Duodenal mucosa (tissue), 2 donors: ENCODE data around the gene POC1A.

Source experiments
- H3K27ac ChIP-seq: one replicate; pipeline ENCODE4 v1.7.0; 2013; ENCODE audit warnings: low read depth, low read length
- H3K27me3 ChIP-seq, 2 donors: one replicate each; pipeline ENCODE4 v1.7.0; 2013; ENCODE audit warnings: low read length in 2 of 2, control low read depth in 1 of 2; ENCODE audit not compliant: insufficient read depth in 2 of 2, control insufficient read depth in 1 of 2
- H3K36me3 ChIP-seq, 2 donors: one replicate each; pipeline ENCODE4 v1.7.0; 2013; ENCODE audit warnings: low read length in 2 of 2, control low read depth in 1 of 2; ENCODE audit not compliant: insufficient read depth in 2 of 2, control insufficient read depth in 1 of 2
- H3K4me1 ChIP-seq, 2 donors: one replicate each; pipeline ENCODE4 v1.7.0; 2013; ENCODE audit warnings: low read length in 2 of 2, control low read depth in 1 of 2; ENCODE audit not compliant: insufficient read depth in 2 of 2, control insufficient read depth in 1 of 2
- H3K4me3 ChIP-seq, 2 donors: one replicate each; pipeline ENCODE4 v1.7.0; 2013; ENCODE audit warnings: low read length in 2 of 2, low read depth in 1 of 2
- H3K9ac ChIP-seq, 2 donors: one replicate each; pipeline ENCODE4 v1.7.0; 2013; ENCODE audit warnings: low read length in 2 of 2, low read depth in 1 of 2
- H3K9me3 ChIP-seq, 2 donors: one replicate each; pipeline ENCODE4 v1.7.0; 2013; ENCODE audit warnings: low read length in 2 of 2, control low read depth in 1 of 2; ENCODE audit not compliant: control insufficient read depth in 1 of 2

POC1A gene

GRCh38 chr3:52088445-52089367 lies 65.5 kb downstream of the POC1A start:
- Histone ChIP-seq H3K4me3 (no peak overlapping the region), H3K9me3 (no peaks in the 10 kb centered on the region), H3K27me3 (no peaks in the 10 kb centered on the region), H3K27ac (no peak overlapping the region), H3K9ac (no peak overlapping the region), H3K4me1 (peaks cover 0 to 5% of the 10 kb centered on the region in 2 donors), H3K36me3 (peaks cover 0 to 3% of the 10 kb centered on the region in 2 donors)

GRCh38 chr3:52087731-52088130 lies 66.5 kb downstream of the POC1A start:
- Histone ChIP-seq H3K27ac (no peak overlapping the region), H3K4me3 (no peak overlapping the region), H3K36me3 (peaks cover 0 to 3% of the 10 kb centered on the region in 2 donors), H3K27me3 (no peaks in the 10 kb centered on the region), H3K9me3 (no peaks in the 10 kb centered on the region), H3K9ac (no peak overlapping the region), H3K4me1 (peaks cover 0 to 5% of the 10 kb centered on the region in 2 donors)

- H3K4me3 ChIP-seq: no peak overlapping the region
- H3K4me1 ChIP-seq: peaks cover 0 to 5% of the 10 kb centered on the region in 2 donors
- no peaks in the 10 kb centered on the region for H3K27me3 ChIP-seq
- H3K27ac ChIP-seq: no peak overlapping the region
- peaks cover 0 to 3% of the 10 kb centered on the region in 2 donors for H3K36me3 ChIP-seq
- no peak overlapping the region for H3K9ac ChIP-seq
- no peaks in the 10 kb centered on the region for H3K9me3 ChIP-seq
Observed at GRCh38 chr3:52086976-52087663, 67.1 kb downstream of the POC1A start.

DNA sequence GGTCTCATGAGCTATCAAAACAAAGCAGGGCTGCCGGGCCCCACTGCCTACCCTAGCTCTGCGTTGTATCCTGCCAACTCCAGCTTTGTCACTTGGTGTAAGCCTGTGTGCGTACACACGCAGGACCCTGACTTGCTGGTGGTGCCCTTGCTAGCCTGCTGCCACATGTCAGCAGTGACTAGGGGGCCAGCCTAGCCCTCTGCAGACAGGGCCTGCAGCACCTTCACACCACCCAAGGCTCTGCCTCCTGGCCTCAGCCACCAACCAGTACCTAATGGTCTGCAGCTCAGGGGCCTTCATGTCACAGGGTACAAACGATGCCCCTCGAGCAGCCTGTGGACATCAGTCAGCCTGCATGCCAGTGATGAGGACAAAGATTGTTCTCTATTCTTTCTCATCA lies 67.8 kb downstream of the POC1A start:
- H3K27me3 ChIP-seq: no peaks in the 10 kb centered on the region
- no peak overlapping the region for H3K27ac ChIP-seq
- H3K9ac ChIP-seq: no peak overlapping the region
- no peak overlapping the region for H3K4me3 ChIP-seq
- no peaks in the 10 kb centered on the region for H3K9me3 ChIP-seq
- H3K4me1 ChIP-seq: peaks cover 0 to 5% of the 10 kb centered on the region in 2 donors
- peaks cover 0 to 3% of the 10 kb centered on the region in 2 donors for H3K36me3 ChIP-seq

- Histone ChIP-seq H3K27ac (no peak overlapping the region), H3K4me1 (peaks cover 0 to 5% of the 10 kb centered on the region in 2 donors)
Observed at GRCh38 chr3:52085681-52086282, 68.4 kb downstream of the POC1A start.

DNA sequence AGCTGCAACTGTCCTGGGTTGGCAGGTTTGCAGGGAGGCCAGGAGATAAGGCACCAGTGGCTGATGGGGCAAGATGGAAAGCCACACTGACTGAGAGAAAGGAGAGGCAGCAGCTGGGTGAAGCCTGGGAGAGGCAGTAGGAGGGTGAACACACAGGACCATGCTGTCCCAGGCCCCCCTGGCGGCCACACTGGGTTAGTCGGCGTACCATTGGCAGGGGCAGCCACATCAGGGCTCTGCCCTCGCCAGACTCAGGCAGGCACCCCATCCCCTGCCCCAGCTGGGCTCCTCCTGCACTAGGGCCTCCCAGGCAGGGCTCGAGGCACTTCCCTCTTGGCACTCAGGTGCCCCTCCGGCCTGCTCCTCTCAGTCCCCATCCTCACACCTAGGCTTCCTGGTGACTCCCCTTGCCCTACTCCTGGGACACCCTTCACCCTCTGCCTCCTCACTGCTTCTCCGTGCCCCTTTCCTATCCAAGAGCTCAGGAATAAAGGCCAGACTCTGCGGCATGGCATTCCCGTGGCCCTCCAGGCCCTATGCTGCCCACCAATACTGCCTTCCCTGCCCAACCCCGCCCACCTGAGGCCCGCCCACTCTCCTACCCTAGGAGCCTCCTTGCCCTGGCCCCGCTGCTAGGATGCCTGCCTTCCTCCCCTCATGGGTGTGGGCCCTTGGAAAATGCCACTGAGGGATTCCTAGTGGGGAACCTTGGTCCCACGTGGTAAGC lies 69.1 kb downstream of the POC1A start:
- H3K36me3 ChIP-seq: peaks cover 0 to 3% of the 10 kb centered on the region in 2 donors
- no peak overlapping the region for H3K4me3 ChIP-seq
- no peak overlapping the region for H3K27ac ChIP-seq
- peaks cover 0 to 5% of the 10 kb centered on the region in 2 donors for H3K4me1 ChIP-seq
- H3K9ac ChIP-seq: no peak overlapping the region
- no peaks in the 10 kb centered on the region for H3K9me3 ChIP-seq
- H3K27me3 ChIP-seq: no peaks in the 10 kb centered on the region

More at GRCh38 chr3:52085681-52086282, 68.4 kb downstream of the POC1A start:
- H3K36me3 ChIP-seq: peaks cover 0 to 3% of the 10 kb centered on the region in 2 donors
- no peaks in the 10 kb centered on the region for H3K9me3 ChIP-seq
- H3K4me3 ChIP-seq: no peak overlapping the region
- no peak overlapping the region for H3K9ac ChIP-seq
- no peaks in the 10 kb centered on the region for H3K27me3 ChIP-seq

- H3K4me3 ChIP-seq: no peak overlapping the region
- H3K9ac ChIP-seq: no peak overlapping the region
- H3K4me1 ChIP-seq: peaks cover 0 to 5% of the 10 kb centered on the region in 2 donors
- H3K36me3 ChIP-seq: peaks cover 0 to 3% of the 10 kb centered on the region in 2 donors
- H3K27me3 ChIP-seq: no peaks in the 10 kb centered on the region
- H3K27ac ChIP-seq: no peak overlapping the region
- H3K9me3 ChIP-seq: no peaks in the 10 kb centered on the region
Observed at GRCh38 chr3:52084216-52084945, 69.8 kb downstream of the POC1A start.

GRCh38 chr3:52083556-52084087 lies 70.6 kb downstream of the POC1A start:
- Histone ChIP-seq H3K4me3 (no peak overlapping the region), H3K27me3 (no peaks in the 10 kb centered on the region), H3K9me3 (no peaks in the 10 kb centered on the region), H3K4me1 (peaks cover 0 to 5% of the 10 kb centered on the region in 2 donors), H3K9ac (no peak overlapping the region), H3K36me3 (peaks cover 0 to 3% of the 10 kb centered on the region in 2 donors), H3K27ac (no peak overlapping the region)

DNA sequence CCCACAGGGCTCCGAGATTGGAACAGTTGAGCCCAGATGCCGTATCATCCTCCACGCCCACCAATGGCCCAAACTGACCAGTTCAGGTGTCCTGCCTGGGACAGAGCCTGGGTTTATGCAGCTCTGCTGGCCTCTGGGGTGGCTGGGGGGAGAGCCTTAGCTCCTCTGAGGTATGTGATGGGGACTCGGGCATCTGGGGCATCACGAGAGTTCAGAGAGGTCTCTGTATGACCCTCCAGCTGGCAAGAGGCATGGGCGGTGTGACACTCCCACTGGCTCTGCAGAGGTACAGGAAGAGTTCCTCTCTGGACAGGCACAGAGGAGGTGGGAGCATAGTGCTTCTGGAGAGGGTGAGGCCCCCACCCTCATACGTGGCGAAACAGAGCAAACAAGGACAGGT lies 71.3 kb downstream of the POC1A start:
- Histone ChIP-seq H3K4me1 (peaks cover 0 to under 1% of the 10 kb centered on the region in 2 donors), H3K27ac (no peak overlapping the region), H3K27me3 (no peaks in the 10 kb centered on the region), H3K9me3 (no peaks in the 10 kb centered on the region), H3K36me3 (peaks cover 0 to 3% of the 10 kb centered on the region in 2 donors), H3K4me3 (no peak overlapping the region), H3K9ac (no peak overlapping the region)
